ENCODE data around the gene MYO3B. TPM values are rescaled to one million over a fixed set of nuclear protein-coding genes. Genes with fewer than 3 reads are reported as not detected.

Gene MYO3B
- total and polyA plus RNA-seq, 2 donors (not counting 3 experiments of a cell fraction or from before 2014, with no cell fraction given), result 0.03 TPM; not detected in 1

DNA sequence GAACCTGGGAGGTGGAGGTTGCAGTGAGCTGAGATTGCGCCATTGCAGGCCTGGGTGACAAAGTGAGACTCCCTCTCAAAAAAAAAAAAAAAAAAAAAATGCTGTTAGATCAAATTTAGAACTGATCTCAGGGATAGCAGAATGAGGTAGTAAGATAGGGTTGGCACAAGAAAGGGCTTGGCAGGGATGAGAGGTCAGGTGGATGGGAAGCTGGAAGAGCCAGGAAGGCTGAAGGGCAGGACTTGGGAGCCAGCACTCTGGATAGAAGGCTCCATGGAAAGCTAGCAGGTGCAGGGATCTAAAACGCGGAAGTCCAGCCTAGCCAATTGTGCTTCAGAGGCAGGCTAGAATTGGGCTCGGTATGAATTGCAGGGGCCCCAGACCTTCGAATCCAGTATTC is 286.3 kb downstream of the MYO3B start:
- H3K36me3 ChIP-seq (ENCODE audit: control insufficient read depth in 2 of 2, extremely low read depth in 1 of 2, insufficient read depth in 2 of 2, low read length in 2 of 2), result no peaks in the 10 kb centered on the region
- no peaks in the 10 kb centered on the region for H3K4me1 ChIP-seq (ENCODE audit: control insufficient read depth, extremely low read depth, insufficient read depth, low read length)
- no peak overlapping the region for H3K9ac ChIP-seq (replicated peaks; ENCODE audit: extremely low read depth, insufficient read depth, low read length)
- no peak for FAIRE-seq
- TF ChIP-seq EZH2 (IDR thresholded peaks at IDR 0.05; ENCODE audit: borderline replicate concordance, low read depth, low read length, severe bottlenecking), result no peak
- TF ChIP-seq MYC (IDR thresholded peaks at IDR 0.05; ENCODE audit: low read depth, low read length), result no peak
- TF ChIP-seq, protein P1, sequence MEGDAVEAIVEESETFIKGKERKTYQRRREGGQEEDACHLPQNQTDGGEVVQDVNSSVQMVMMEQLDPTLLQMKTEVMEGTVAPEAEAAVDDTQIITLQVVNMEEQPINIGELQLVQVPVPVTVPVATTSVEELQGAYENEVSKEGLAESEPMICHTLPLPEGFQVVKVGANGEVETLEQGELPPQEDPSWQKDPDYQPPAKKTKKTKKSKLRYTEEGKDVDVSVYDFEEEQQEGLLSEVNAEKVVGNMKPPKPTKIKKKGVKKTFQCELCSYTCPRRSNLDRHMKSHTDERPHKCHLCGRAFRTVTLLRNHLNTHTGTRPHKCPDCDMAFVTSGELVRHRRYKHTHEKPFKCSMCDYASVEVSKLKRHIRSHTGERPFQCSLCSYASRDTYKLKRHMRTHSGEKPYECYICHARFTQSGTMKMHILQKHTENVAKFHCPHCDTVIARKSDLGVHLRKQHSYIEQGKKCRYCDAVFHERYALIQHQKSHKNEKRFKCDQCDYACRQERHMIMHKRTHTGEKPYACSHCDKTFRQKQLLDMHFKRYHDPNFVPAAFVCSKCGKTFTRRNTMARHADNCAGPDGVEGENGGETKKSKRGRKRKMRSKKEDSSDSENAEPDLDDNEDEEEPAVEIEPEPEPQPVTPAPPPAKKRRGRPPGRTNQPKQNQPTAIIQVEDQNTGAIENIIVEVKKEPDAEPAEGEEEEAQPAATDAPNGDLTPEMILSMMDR (IDR thresholded peaks at IDR 0.05; ENCODE audit: extremely low read depth in 1 of 2, insufficient read depth in 1 of 2, low read depth in 1 of 2, low read length in 2 of 2), result no peak
- no peak for TF ChIP-seq FOS (IDR thresholded peaks at IDR 0.05; ENCODE audit: borderline replicate concordance, insufficient read depth, low read length)
- no peak overlapping the region for H3K27ac ChIP-seq (ENCODE audit: insufficient read depth, low read depth, low read length)
- no TSS peak for BruUV-seq (replicated peaks)
- DNase-seq (ENCODE audit: low read depth, low spot score), result no peak
- H3K27me3 ChIP-seq (ENCODE audit: control insufficient read depth in 2 of 2, insufficient read depth in 2 of 2, low read length in 2 of 2), result no peaks in the 10 kb centered on the region
- intact Hi-C loops (cut with micrococcal nuclease), result no loop called here
- POLR2A ChIA-PET, result no interaction called here
- H3K9me1 ChIP-seq (replicated peaks; ENCODE audit: control insufficient read depth, extremely low read depth, insufficient read depth, low read length), result no peaks in the 10 kb centered on the region
- H3K9me3 ChIP-seq (replicated peaks; ENCODE audit: control insufficient read depth, insufficient read depth, low read length), result no peaks in the 10 kb centered on the region
- dilution Hi-C loops (cut with MboI; ENCODE audit: extremely low pct_ligation_motif_present, low sequenced_read_pairs), result no loop called here
- CTCF ChIA-PET, result interaction anchor here (0.8 to 1.0 kb wide), 2 partner anchors 9 to 351 kb away, joined by 3 read pairs; no protein-coding TSS in a partner anchor
- H2AFZ ChIP-seq (ENCODE audit: low read depth, low read length), result no peak overlapping the region
- no peaks in the 10 kb centered on the region for H3K79me2 ChIP-seq (ENCODE audit: control insufficient read depth, insufficient read depth, low read length)
- H3K4me3 ChIP-seq (replicated peaks in 1 of 3; ENCODE audit: insufficient read depth in 1 of 3, low read depth in 1 of 3, low read length in 3 of 3), result no peak overlapping the region
- no peaks in the 10 kb centered on the region for H4K20me1 ChIP-seq (replicated peaks; ENCODE audit: control insufficient read depth, extremely low read depth, insufficient read depth, low read length)
- H3K4me2 ChIP-seq (ENCODE audit: insufficient read depth, low read length), result no peak overlapping the region

DNA sequence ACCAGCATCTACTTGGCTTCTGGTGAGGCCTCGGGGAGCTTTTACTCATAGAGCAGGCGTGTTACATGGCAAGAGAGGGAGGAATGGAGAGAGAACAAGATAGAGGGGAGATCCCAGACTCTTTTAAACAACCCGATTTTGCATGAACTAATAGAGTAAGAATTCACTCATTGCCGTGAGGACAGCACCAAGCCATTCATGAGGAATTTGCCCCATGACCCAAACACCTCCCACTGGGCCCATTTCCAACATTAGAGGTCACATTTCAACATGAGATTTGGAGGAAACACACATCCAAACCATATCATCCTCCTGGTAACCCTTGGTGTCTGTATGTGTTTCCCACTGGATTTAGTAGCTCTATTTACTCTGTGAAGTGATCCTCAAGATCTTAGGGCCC is 287.3 kb downstream of the MYO3B start:
- Histone ChIP-seq H4K20me1 (replicated peaks; ENCODE audit: control insufficient read depth, extremely low read depth, insufficient read depth, low read length) (no peaks in the 10 kb centered on the region), H3K4me3 (replicated peaks in 1 of 3; ENCODE audit: insufficient read depth in 1 of 3, low read depth in 1 of 3, low read length in 3 of 3) (no peak overlapping the region), H2AFZ (ENCODE audit: low read depth, low read length) (no peak overlapping the region), H3K36me3 (ENCODE audit: control insufficient read depth in 2 of 2, extremely low read depth in 1 of 2, insufficient read depth in 2 of 2, low read length in 2 of 2) (no peaks in the 10 kb centered on the region), H3K9me1 (replicated peaks; ENCODE audit: control insufficient read depth, extremely low read depth, insufficient read depth, low read length) (no peaks in the 10 kb centered on the region), H3K9me3 (replicated peaks; ENCODE audit: control insufficient read depth, insufficient read depth, low read length) (no peaks in the 10 kb centered on the region), H3K4me2 (ENCODE audit: insufficient read depth, low read length) (no peak overlapping the region), H3K27ac (ENCODE audit: insufficient read depth, low read depth, low read length) (no peak overlapping the region), H3K4me1 (ENCODE audit: control insufficient read depth, extremely low read depth, insufficient read depth, low read length) (no peaks in the 10 kb centered on the region), H3K79me2 (ENCODE audit: control insufficient read depth, insufficient read depth, low read length) (no peaks in the 10 kb centered on the region), H3K27me3 (ENCODE audit: control insufficient read depth in 2 of 2, insufficient read depth in 2 of 2, low read length in 2 of 2) (no peaks in the 10 kb centered on the region), H3K9ac (replicated peaks; ENCODE audit: extremely low read depth, insufficient read depth, low read length) (no peak overlapping the region)
- TF ChIP-seq, protein P2, sequence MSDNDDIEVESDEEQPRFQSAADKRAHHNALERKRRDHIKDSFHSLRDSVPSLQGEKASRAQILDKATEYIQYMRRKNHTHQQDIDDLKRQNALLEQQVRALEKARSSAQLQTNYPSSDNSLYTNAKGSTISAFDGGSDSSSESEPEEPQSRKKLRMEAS (IDR thresholded peaks at IDR 0.05; ENCODE audit: insufficient read depth, insufficient read length), result no peak
- TF ChIP-seq GATA2 (IDR thresholded peaks at IDR 0.05; ENCODE audit: insufficient read depth, insufficient read length, low read depth, low read length) (no peak), EZH2 (IDR thresholded peaks at IDR 0.05; ENCODE audit: borderline replicate concordance, low read depth, low read length, severe bottlenecking) (no peak), FOS (IDR thresholded peaks at IDR 0.05; ENCODE audit: borderline replicate concordance, insufficient read depth, low read length) (no peak), POLR2AphosphoS5 (IDR thresholded peaks at IDR 0.05; ENCODE audit: insufficient read depth, low read depth, low read length) (no peak), MYC (IDR thresholded peaks at IDR 0.05; ENCODE audit: low read depth, low read length) (no peak), POLR2A (IDR thresholded peaks at IDR 0.05; ENCODE audit: low read depth, low read length) (no peak), JUN (IDR thresholded peaks at IDR 0.05; ENCODE audit: borderline replicate concordance, insufficient read depth, insufficient read length, low read depth) (no peak)
- TF ChIP-seq, protein P1 (IDR thresholded peaks at IDR 0.05; ENCODE audit: extremely low read depth in 1 of 2, insufficient read depth in 1 of 2, low read depth in 1 of 2, low read length in 2 of 2), result no peak
- CTCF ChIA-PET, result interaction anchor here (0.6 kb wide), 1 partner anchor 215 kb away, joined by 3 read pairs; no protein-coding TSS in a partner anchor
- POLR2A ChIA-PET, result no interaction called here
- no peak for FAIRE-seq
- intact Hi-C loops (cut with micrococcal nuclease), result no loop called here
- dilution Hi-C loops (cut with MboI; ENCODE audit: extremely low pct_ligation_motif_present, low sequenced_read_pairs), result no loop called here
- no TSS peak for BruUV-seq (replicated peaks)
- DNase-seq (ENCODE audit: low read depth, low spot score), result no peak
